ENCODE results near the gene MAST4. TPM values are rescaled to one million over a fixed set of nuclear protein-coding genes. Genes with fewer than 3 reads are reported as not detected.

MAST4 gene
- total RNA-seq, 2 experiments from 2014 or later, result 1.3 to 21.9 TPM

- H3K4me2 ChIP-seq (ENCODE audit: low read length), result no peak overlapping the region
- no peak overlapping the region for H3K27ac ChIP-seq (ENCODE audit: low read depth, low read length, poor library complexity, severe bottlenecking)
- H3K79me2 ChIP-seq (ENCODE audit: insufficient read depth, low read depth, low read length), result no peaks in the 10 kb centered on the region
- DNase-seq (ENCODE audit: low spot score), result no peak
- H3K9me2 ChIP-seq (ENCODE audit: insufficient read depth, low read length), result no peaks in the 10 kb centered on the region
- TF ChIP-seq EZH2phosphoT487 (IDR thresholded peaks at IDR 0.05; ENCODE audit: borderline replicate concordance, low read depth, low read length) (no peak), CTCF (conservative IDR thresholded peaks at IDR 0.05; ENCODE audit: low read length) (no peak)
- H4K20me1 ChIP-seq (ENCODE audit: insufficient read depth, low read length), result no peaks in the 10 kb centered on the region
- H3K4me1 ChIP-seq (ENCODE audit: insufficient read depth, low read length, poor library complexity, severe bottlenecking), result no peaks in the 10 kb centered on the region
- H3K36me3 ChIP-seq (ENCODE audit: insufficient read depth, low read length), result no peaks in the 10 kb centered on the region
- intact Hi-C loops (cut with micrococcal nuclease; ENCODE audit: unreplicated experiment), result loop anchor here (5.0 kb wide), 1 partner anchor 58 kb away; the partner anchor contains the start of gene MAST4
- ChIA-PET POLR2A (interaction anchor here (1.2 kb wide), 1 partner anchor 28 kb away, joined by 3 read pairs; no protein-coding TSS in a partner anchor), CTCF (ENCODE audit: unreplicated experiment) (no interaction called here)
- H2AFZ ChIP-seq (ENCODE audit: low read length), result no peak overlapping the region
- no TSS peak for BruUV-seq (replicated peaks)
- H3K4me3 ChIP-seq (ENCODE audit: low read depth, low read length, poor library complexity, severe bottlenecking), result no peak overlapping the region
- peaks cover 12% of the 10 kb centered on the region; the same call in 1 of the 2 replicates for H3K9me3 ChIP-seq (ENCODE audit: low read length)
Measured at GRCh38 chr5:66655395-66656324, 59.5 kb downstream of the MAST4 start.

GRCh38 chr5:66658516-66658915, 62.3 kb downstream of the MAST4 start:
- intact Hi-C loops (cut with micrococcal nuclease; ENCODE audit: unreplicated experiment), result loop anchor here (5.0 kb wide), 1 partner anchor 61 kb away; the partner anchor contains the start of gene MAST4
- H3K9me2 ChIP-seq (ENCODE audit: insufficient read depth, low read length), result no peaks in the 10 kb centered on the region
- H3K36me3 ChIP-seq (ENCODE audit: insufficient read depth, low read length), result no peaks in the 10 kb centered on the region
- no peak overlapping the region for H3K4me3 ChIP-seq (ENCODE audit: low read depth, low read length, poor library complexity, severe bottlenecking)
- H2AFZ ChIP-seq (ENCODE audit: low read length), result no peak overlapping the region
- TF ChIP-seq EZH2phosphoT487 (IDR thresholded peaks at IDR 0.05; ENCODE audit: borderline replicate concordance, low read depth, low read length) (no peak), CTCF (conservative IDR thresholded peaks at IDR 0.05; ENCODE audit: low read length) (no peak)
- BruUV-seq (replicated peaks), result no TSS peak
- no peaks in the 10 kb centered on the region for H4K20me1 ChIP-seq (ENCODE audit: insufficient read depth, low read length)
- H3K9me3 ChIP-seq (ENCODE audit: low read length), result no peaks in the 10 kb centered on the region
- H3K4me2 ChIP-seq (ENCODE audit: low read length), result no peak overlapping the region
- ChIA-PET POLR2A (interaction anchor here (1.0 kb wide), 1 partner anchor 9 kb away, joined by 5 read pairs; no protein-coding TSS in a partner anchor), CTCF (ENCODE audit: unreplicated experiment) (no interaction called here)
- no peak overlapping the region for H3K27ac ChIP-seq (ENCODE audit: low read depth, low read length, poor library complexity, severe bottlenecking)
- H3K79me2 ChIP-seq (ENCODE audit: insufficient read depth, low read depth, low read length), result no peaks in the 10 kb centered on the region
- no peaks in the 10 kb centered on the region for H3K4me1 ChIP-seq (ENCODE audit: insufficient read depth, low read length, poor library complexity, severe bottlenecking)
- DNase-seq (ENCODE audit: low spot score), result no peak

- H3K4me2 ChIP-seq (ENCODE audit: low read length), result no peak overlapping the region
- no peaks in the 10 kb centered on the region for H4K20me1 ChIP-seq (ENCODE audit: insufficient read depth, low read length)
- H3K9me3 ChIP-seq (ENCODE audit: low read length), result no peaks in the 10 kb centered on the region
- no peaks in the 10 kb centered on the region for H3K79me2 ChIP-seq (ENCODE audit: insufficient read depth, low read depth, low read length)
- no peak overlapping the region for H2AFZ ChIP-seq (ENCODE audit: low read length)
- no peaks in the 10 kb centered on the region for H3K36me3 ChIP-seq (ENCODE audit: insufficient read depth, low read length)
- ChIA-PET CTCF (ENCODE audit: unreplicated experiment) (no interaction called here), POLR2A (no interaction called here)
- H3K9me2 ChIP-seq (ENCODE audit: insufficient read depth, low read length), result no peaks in the 10 kb centered on the region
- TF ChIP-seq CTCF (conservative IDR thresholded peaks at IDR 0.05; ENCODE audit: low read length), result no peak
- TF ChIP-seq EZH2phosphoT487 (IDR thresholded peaks at IDR 0.05; ENCODE audit: borderline replicate concordance, low read depth, low read length), result no peak
- BruUV-seq (replicated peaks), result no TSS peak
- no peak overlapping the region for H3K4me3 ChIP-seq (ENCODE audit: low read depth, low read length, poor library complexity, severe bottlenecking)
- H3K27ac ChIP-seq (ENCODE audit: low read depth, low read length, poor library complexity, severe bottlenecking), result no peak overlapping the region
- no peaks in the 10 kb centered on the region for H3K4me1 ChIP-seq (ENCODE audit: insufficient read depth, low read length, poor library complexity, severe bottlenecking)
- no peak for DNase-seq (ENCODE audit: low spot score)
- intact Hi-C loops (cut with micrococcal nuclease; ENCODE audit: unreplicated experiment), result loop anchor here (5.0 kb wide), 1 partner anchor 62 kb away; the partner anchor contains the start of gene MAST4
Measured at GRCh38 chr5:66659780-66660179, 63.6 kb downstream of the MAST4 start.
